Stomach smooth muscle (tissue), 2 donors: ENCODE results near the gene ANKRD29.
A peak's percentile ranks its signal among the peaks of the same experiment; 100 is the strongest.

Experiments
- H3K27ac ChIP-seq: one replicate; pipeline ENCODE4 v1.7.0; 2013; ENCODE audit warnings: mild to moderate bottlenecking, low read length, inconsistent platforms
- H3K27me3 ChIP-seq, 2 donors: one replicate each; pipeline ENCODE4 v1.7.0; 2013; ENCODE audit warnings: low read length in 2 of 2; ENCODE audit not compliant: insufficient read depth in 2 of 2, control insufficient read depth in 1 of 2
- H3K36me3 ChIP-seq, 2 donors: one replicate each; pipeline ENCODE4 v1.7.0; 2013; ENCODE audit warnings: low read length in 2 of 2; ENCODE audit not compliant: control insufficient read depth in 2 of 2, insufficient read depth in 2 of 2
- H3K4me1 ChIP-seq: one replicate; pipeline ENCODE4 v1.7.0; 2013; ENCODE audit warnings: low read length; ENCODE audit not compliant: control insufficient read depth, insufficient read depth
- H3K4me3 ChIP-seq, 2 donors: one replicate each; pipeline ENCODE4 v1.7.0; 2013; ENCODE audit warnings: low read length in 2 of 2
- H3K9ac ChIP-seq, 2 donors: one replicate each; pipeline ENCODE4 v1.7.0; 2013; ENCODE audit warnings: low read length in 2 of 2, mild to moderate bottlenecking in 1 of 2
- H3K9me3 ChIP-seq, 2 donors: one replicate each; pipeline ENCODE4 v1.7.0; 2013; ENCODE audit warnings: low read length in 2 of 2; ENCODE audit not compliant: control insufficient read depth in 2 of 2
- donor health status: healthy.
- donor health status: Pancreatic carcinoma.

The ANKRD29 gene, protein sequence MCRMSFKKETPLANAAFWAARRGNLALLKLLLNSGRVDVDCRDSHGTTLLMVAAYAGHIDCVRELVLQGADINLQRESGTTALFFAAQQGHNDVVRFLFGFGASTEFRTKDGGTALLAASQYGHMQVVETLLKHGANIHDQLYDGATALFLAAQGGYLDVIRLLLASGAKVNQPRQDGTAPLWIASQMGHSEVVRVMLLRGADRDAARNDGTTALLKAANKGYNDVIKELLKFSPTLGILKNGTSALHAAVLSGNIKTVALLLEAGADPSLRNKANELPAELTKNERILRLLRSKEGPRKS

DNA sequence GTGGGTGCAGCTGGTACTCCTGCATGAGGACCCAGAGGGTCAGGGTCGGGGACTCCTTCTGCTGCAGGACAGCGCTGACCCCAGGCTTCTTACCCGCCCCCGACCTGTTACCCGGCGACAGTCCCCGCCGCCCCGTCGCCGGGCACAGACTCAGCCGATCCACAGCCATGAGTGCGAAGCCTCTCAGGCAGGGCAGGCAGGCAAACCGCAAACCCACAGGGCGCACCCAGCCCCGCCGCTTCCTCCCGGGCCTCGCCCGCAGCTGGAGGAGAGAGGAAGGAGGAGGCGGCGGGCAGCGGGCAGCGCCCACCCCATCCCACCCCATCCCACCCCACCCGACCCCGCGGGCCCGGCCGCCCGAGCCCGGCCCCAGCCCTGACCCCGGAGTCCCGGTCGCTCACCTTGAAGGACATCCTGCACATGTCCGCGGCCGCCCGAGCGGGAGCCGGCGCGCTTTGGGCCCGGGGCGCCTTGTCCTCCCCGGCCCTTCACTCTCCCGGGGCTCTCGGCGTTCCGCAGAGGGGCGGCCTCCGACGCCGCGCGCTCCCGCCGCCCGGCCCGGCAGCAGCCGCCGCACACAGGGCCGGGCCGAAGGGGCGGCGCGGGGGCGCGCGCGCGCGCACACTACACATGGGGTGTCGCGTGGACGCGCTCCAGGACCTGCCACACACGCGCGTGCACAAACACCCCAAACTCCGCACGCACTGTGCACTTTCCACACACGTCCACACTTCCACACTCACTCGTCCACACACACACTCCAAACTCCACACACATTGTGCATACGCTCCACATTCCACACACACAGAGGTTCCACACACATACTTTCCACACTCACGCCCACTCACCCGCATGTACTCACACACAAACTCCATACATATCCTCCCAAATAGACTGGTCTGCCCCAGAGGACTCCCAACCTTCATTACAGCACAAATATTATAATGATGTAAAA is at the start of gene ANKRD29:
ANKRD29 (minus strand) TSS at position 603 of the 955 bp plus-strand sequence; CDS start at position 422, 181 bp downstream.
- Histone ChIP-seq H3K9ac (no peak within 1 kb of the TSS), H3K27ac (no peak within 1 kb of the TSS), H3K27me3 (peaks cover 11 to 30% of the 10 kb centered on the region in 2 donors), H3K9me3 (no peaks in the 10 kb centered on the region), H3K4me1 (peaks cover 11% of the 10 kb centered on the region), H3K4me3 (peak within 1 kb of the TSS; percentile 73 to 75), H3K36me3 (no peaks in the 10 kb centered on the region)

DNA sequence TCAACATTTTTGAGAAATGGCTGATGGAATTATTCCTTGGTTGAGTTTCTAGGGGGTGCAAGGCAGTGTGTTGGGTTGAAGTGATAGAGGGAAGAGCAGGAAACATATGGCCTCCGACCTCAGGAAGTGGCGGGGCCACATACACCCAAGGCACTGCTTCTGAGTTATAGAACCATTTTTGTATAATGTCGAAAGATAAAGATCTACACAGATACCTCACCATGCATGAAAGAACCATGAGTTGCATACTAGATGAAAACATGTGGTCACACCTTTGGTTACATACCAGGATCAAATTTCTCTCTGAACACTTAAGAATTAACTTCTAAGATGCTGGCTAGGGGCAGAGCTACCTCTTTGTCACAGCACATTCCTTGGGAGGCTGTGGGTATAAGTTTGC is 49.7 kb upstream of the ANKRD29 start:
- no peaks in the 10 kb centered on the region for H3K27me3 ChIP-seq
- no peaks in the 10 kb centered on the region for H3K36me3 ChIP-seq
- H3K9ac ChIP-seq = no peak overlapping the region
- no peaks in the 10 kb centered on the region for H3K9me3 ChIP-seq
- no peak overlapping the region for H3K4me3 ChIP-seq
- no peaks in the 10 kb centered on the region for H3K4me1 ChIP-seq
- no peak overlapping the region for H3K27ac ChIP-seq

DNA sequence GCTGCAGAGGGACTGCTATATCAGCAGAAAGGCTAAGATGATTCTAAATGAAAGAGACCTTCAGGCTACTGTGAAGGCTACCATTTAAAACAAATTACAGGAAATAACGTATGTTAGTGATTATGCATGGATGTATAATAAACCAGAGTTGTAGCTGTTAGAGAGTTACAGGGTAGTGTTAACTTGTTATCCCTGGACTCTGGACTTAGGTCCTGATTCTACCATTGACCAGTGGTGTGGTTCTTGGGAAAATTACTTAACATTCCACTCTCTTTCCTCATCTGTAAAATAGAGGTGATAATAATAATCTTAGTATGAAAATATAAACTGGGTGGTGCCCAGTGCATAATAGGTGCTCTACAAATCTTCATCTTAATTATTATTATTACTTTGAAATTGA is 48.7 kb upstream of the ANKRD29 start:
- H3K4me3 ChIP-seq = no peak overlapping the region
- H3K36me3 ChIP-seq = no peaks in the 10 kb centered on the region
- no peaks in the 10 kb centered on the region for H3K27me3 ChIP-seq
- H3K9ac ChIP-seq = no peak overlapping the region
- H3K9me3 ChIP-seq = peaks cover 3 to 5% of the 10 kb centered on the region in 2 donors
- H3K27ac ChIP-seq = no peak overlapping the region
- H3K4me1 ChIP-seq = no peaks in the 10 kb centered on the region

DNA sequence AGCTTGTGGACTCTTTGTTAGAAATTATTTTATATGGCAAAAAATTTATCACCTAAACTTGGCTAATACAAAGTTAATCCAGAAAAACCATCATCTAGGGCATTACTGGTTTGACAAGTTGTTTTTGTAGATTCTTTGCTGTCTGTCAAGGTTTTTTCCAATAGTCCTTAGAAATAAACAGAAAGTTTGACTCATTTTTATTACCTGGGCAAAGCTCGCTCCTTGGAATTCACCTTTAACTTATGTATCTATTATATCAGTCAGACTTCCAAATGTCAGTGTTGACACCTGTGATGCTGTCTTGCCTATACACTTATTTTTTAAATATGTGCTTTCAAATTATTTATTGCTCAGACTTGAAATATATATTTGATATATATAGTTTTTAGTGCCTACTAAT is 48.2 kb upstream of the ANKRD29 start:
- H3K9me3 ChIP-seq = peaks cover 3 to 5% of the 10 kb centered on the region in 2 donors
- no peaks in the 10 kb centered on the region for H3K36me3 ChIP-seq
- H3K9ac ChIP-seq = no peak overlapping the region
- no peaks in the 10 kb centered on the region for H3K4me1 ChIP-seq
- no peak overlapping the region for H3K27ac ChIP-seq
- H3K27me3 ChIP-seq = no peaks in the 10 kb centered on the region
- no peak overlapping the region for H3K4me3 ChIP-seq

DNA sequence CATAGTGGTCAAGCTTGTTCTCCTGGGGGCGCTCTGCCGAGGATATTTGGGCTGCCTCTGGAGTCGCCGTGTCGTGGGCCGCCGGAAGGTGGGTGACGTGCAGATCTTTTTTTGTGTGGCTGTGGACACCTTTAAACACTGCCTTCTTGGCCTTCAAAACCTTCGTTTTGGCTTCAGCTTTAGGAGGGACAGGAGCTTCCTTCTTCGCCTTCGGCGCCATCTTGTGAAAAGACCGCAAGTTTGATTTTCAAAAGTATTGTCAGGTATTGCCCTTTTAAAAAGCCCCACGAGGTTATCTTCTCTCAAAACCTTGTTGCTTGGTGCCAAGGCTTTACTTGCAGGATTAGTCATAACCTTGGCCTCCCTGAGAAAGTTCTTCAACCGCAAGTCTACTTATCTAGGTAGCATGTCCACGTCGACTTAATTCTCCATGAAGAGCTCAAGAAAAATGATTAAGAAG is 47.4 kb upstream of the ANKRD29 start:
- H3K4me1 ChIP-seq = no peaks in the 10 kb centered on the region
- H3K4me3 ChIP-seq = no peak overlapping the region
- H3K9ac ChIP-seq = no peak overlapping the region
- no peaks in the 10 kb centered on the region for H3K27me3 ChIP-seq
- no peaks in the 10 kb centered on the region for H3K36me3 ChIP-seq
- no peak overlapping the region for H3K27ac ChIP-seq
- H3K9me3 ChIP-seq = peaks cover 3 to 5% of the 10 kb centered on the region in 2 donors

DNA sequence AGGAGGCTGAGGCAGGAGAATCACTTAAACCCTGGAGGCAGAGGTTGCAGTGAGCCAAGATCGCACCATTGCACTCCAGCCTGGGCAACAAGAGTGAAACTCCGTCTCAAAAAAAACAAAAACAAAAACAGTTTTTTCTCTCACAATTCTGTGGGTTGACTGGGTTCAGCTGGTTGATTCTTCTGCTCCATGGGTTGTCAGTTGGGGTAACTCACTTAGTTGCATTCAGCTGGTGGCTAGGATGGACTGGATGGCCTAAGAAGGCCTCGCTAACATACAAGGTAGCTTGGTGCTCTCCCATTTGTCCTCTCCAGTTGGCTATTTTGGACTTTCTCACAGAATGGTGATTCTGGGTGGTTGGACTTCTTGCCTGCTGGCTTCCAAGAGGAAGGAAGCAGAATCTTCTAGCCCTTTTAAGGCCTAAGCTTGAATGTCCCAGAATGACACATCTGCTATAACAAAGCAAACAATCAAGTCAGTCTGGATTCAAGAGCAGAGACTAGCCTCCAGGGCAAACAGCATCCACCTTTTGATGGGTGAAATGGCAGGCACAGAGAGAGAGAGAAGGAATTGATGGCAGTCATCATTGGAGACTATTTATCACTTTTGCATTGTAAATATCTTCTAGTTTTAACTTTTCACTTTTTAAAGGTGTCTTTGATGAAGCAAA is 44.4 kb upstream of the ANKRD29 start:
- Histone ChIP-seq H3K4me1 (no peaks in the 10 kb centered on the region), H3K27ac (no peak overlapping the region), H3K9ac (no peak overlapping the region), H3K36me3 (no peaks in the 10 kb centered on the region), H3K27me3 (no peaks in the 10 kb centered on the region), H3K9me3 (peaks cover 3 to 5% of the 10 kb centered on the region in 2 donors), H3K4me3 (no peak overlapping the region)

DNA sequence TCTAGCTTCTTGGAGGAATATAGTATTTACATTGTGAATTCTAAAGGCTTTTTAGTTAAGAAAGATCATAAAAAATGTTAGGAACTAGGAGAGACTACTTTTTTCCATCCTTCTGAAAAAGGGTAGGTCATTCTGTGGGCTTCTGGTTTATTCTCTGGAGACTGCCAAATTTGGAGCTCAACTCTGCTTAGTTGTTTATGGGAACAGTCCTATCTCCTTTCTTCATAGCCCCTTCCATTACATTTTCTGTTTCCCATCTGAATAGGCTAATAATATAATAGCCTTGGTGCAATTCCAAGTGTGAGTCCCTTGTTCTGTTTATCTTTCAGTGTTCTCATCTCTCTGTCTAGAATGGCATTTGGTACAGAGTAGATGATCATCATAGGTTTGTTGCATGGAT is 42.1 kb upstream of the ANKRD29 start:
- H3K4me1 ChIP-seq = no peaks in the 10 kb centered on the region
- H3K4me3 ChIP-seq = no peak overlapping the region
- no peaks in the 10 kb centered on the region for H3K36me3 ChIP-seq

DNA sequence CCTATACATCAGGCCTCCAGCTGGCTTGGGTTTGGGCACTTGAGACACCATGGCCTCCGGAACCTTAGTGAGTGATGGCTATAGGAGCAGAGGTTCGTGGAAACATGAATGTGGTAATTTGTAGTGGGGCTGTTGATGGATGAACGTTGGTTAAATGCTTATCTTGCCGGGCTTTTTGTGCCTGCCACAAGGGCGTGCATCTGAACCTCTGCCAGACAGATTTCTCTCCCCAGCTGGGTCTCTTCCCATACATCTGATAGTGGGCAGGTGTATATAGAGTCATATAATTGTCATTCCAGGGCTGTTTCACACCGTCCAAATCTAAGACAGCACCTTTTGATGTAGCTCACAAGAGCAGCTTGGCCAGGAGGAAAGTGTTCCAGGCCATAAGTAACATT is 41.3 kb upstream of the ANKRD29 start:
- no peak overlapping the region for H3K4me3 ChIP-seq
- H3K9ac ChIP-seq = no peak overlapping the region
- no peak overlapping the region for H3K27ac ChIP-seq
- no peaks in the 10 kb centered on the region for H3K27me3 ChIP-seq
- H3K4me1 ChIP-seq = no peaks in the 10 kb centered on the region
- H3K36me3 ChIP-seq = no peaks in the 10 kb centered on the region
- H3K9me3 ChIP-seq = peaks cover 3 to 5% of the 10 kb centered on the region in 2 donors

More for the DNA sequence above, 42.1 kb upstream of the ANKRD29 start:
- peaks cover 3 to 5% of the 10 kb centered on the region in 2 donors for H3K9me3 ChIP-seq
- no peak overlapping the region for H3K9ac ChIP-seq
- H3K27me3 ChIP-seq = no peaks in the 10 kb centered on the region
- H3K27ac ChIP-seq = no peak overlapping the region

DNA sequence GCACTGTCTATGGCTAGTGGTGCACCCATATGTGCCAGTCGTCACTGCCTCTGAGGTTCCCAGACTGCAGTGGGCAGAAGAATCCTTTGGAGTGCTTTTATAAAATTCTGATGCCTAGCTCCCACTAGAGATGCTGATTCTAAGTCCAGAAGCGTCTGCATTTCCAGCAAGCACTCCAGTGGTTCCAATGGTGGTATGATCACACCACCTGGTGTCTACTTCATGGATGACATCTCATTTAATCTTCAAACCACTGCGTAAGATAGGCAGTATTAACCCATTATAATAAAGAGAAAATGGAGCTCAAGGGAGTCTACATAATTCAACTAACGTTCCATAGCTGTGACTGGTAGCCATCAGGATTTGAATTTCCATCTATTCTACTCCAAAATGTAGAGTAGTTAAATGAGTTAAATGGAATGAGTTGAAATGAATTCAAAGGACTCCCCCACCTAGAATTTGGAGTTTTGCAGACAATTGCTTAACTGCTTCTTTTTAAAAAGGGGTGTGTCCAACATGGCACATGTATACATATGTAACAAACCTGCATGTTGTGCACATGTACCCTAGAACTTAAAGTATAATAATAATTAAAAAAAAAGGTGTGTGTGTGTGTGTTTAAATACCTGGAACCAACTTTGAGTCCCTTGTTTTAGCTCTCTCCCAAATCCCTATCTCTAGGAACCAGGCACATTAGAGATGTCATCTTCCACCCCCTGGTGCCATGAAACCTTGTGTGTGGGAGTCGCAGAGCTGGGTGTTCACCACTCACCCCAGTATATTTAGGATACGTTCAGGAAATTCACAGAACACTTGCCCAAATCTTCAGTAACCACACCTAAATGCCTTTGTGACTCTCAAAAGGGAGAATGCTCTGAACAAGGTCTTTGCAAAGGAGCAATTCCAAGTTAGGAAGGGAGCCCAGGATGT is 40.6 kb upstream of the ANKRD29 start:
- Histone ChIP-seq H3K27ac (no peak overlapping the region), H3K27me3 (no peaks in the 10 kb centered on the region), H3K4me1 (no peaks in the 10 kb centered on the region), H3K36me3 (no peaks in the 10 kb centered on the region), H3K4me3 (no peak overlapping the region), H3K9me3 (peaks cover 3 to 5% of the 10 kb centered on the region in 2 donors), H3K9ac (no peak overlapping the region)

DNA sequence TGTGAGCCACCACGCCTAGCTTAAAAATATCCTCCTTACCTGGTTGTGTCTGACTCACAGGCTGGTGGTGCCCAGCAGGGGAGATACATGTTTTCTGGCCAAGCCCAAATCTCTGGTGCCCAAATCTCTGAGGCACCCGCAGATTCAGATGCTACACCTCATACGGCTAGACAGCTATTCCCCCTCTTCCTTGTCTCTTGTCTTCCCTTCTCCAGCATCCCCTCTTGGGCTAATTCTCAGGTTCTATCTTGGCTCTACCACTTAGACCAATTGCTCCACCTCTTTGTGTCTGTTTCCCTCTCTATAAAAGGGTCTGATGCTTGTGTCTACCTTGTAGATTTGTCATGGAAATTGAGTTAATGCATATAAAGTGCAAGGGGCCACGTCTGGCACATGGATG is 39.9 kb upstream of the ANKRD29 start:
- Histone ChIP-seq H3K4me1 (no peaks in the 10 kb centered on the region), H3K27me3 (no peaks in the 10 kb centered on the region), H3K4me3 (no peak overlapping the region), H3K9ac (no peak overlapping the region), H3K36me3 (no peaks in the 10 kb centered on the region), H3K9me3 (peaks cover 3 to 5% of the 10 kb centered on the region in 2 donors), H3K27ac (no peak overlapping the region)
